Gastrocnemius medialis (tissue), 4 donors: Measurements from ENCODE around the gene CSRNP3.

ENCODE experiments used
- CTCF ChIP-seq, 5 experiments: fragments of 450-650 bp in 3 of 5; fragments of 200-600 bp in 2 of 5; sonication (generic) in 2 of 5; IDR thresholded peaks in 4 of 5; conservative IDR thresholded peaks in 1 of 5; 1 replicate in 4 of 5; 2 replicates in 1 of 5; pipeline ENCODE4 v1.5.1; 2016 to 2019; ENCODE audit warnings: antibody characterized with exemption in 5 of 5, mild to moderate bottlenecking in 3 of 5, moderate library complexity in 3 of 5
- POLR2A ChIP-seq, 2 donors: fragments of 450-650 bp; IDR thresholded peaks; one replicate each; pipeline ENCODE4 v1.6.1; 2017; ENCODE audit warnings: antibody characterized with exemption in 2 of 2, mild to moderate bottlenecking in 2 of 2, moderate library complexity in 2 of 2

GRCh38 chr2:165699946-165700345, 230.4 kb downstream of the CSRNP3 start:
- TF ChIP-seq POLR2A (IDR thresholded peaks at IDR 0.05) = no peak
- TF ChIP-seq CTCF (IDR thresholded peaks at IDR 0.05 in 4 of 5, conservative IDR thresholded peaks at IDR 0.05 in 1 of 5) = no peak
